ENCODE results near the gene NALCN. TPM values are rescaled to one million over a fixed set of nuclear protein-coding genes. Genes with fewer than 3 reads are reported as not detected.

NALCN gene
- total and polyA plus RNA-seq, 2 of the 8 experiments (the other 6 are each of a cell fraction or from before 2014, with no cell fraction given), result 0.26 to 0.54 TPM

GRCh38 chr13:101179021-101179420 is 237.3 kb downstream of the NALCN start (continued):
- TF ChIP-seq GABPA (IDR thresholded peaks at IDR 0.05; ENCODE audit: borderline replicate concordance, insufficient read depth, low read length), result no peak
- no peak for TF ChIP-seq EZH2 (IDR thresholded peaks at IDR 0.05; ENCODE audit: low read depth, low read length, severe bottlenecking)
- no peak for TF ChIP-seq SP1 (IDR thresholded peaks at IDR 0.05; ENCODE audit: low read depth, low read length)
- no peak for TF ChIP-seq RBBP5 (IDR thresholded peaks at IDR 0.05; ENCODE audit: borderline replicate concordance, low read depth, low read length)
- no peak for TF ChIP-seq BACH1 (IDR thresholded peaks at IDR 0.05; ENCODE audit: low read length)

All from H1 (cell line).